Fibroblast of villous mesenchyme (primary cell): ENCODE measurements around the gene HAPLN1. TPM values are rescaled to one million over a fixed set of nuclear protein-coding genes. Genes with fewer than 3 reads are reported as not detected.
A peak's percentile ranks its signal among the peaks of the same experiment; 100 is the strongest.

Experiments
- DNase-seq: peaks from one replicate; pipeline ENCODE4 v3.0.0-alpha.2; 2010; ENCODE audit warnings: low read depth
- H3K4me3 ChIP-seq: 2 replicates; pipeline ENCODE4 v1.5.1; 2011; ENCODE audit warnings: low read depth, mild to moderate bottlenecking, low read length
- CTCF ChIP-seq: IDR thresholded peaks from 2 replicates; pipeline ENCODE4 v1.5.1; 2012; ENCODE audit warnings: low read depth, mild to moderate bottlenecking, low read length; ENCODE audit not compliant: insufficient read depth
- total RNA-seq: library from RNA; depleted of rRNA; stranded (reverse); fragments of >200 nt; gene quantifications from 2 replicates; pipeline ENCODE4 v1.2.3, GENCODE V29; 2012

HAPLN1 gene
- 0.43 and 3.9 TPM in 2 replicates for total RNA-seq

GRCh38 chr5:83720836-83721537, at the start of gene HAPLN1:
HAPLN1 (minus strand) TSS chr5:83720855; CDS start chr5:83673523, 47,332 bp downstream.
- peak within 1 kb of the TSS; percentile 53 for H3K4me3 ChIP-seq
- no peak for DNase-seq
- TF ChIP-seq CTCF: no peak

- H3K4me3 ChIP-seq: no peak overlapping the region
- TF ChIP-seq CTCF: no peak
- DNase-seq: peak; percentile 1
These were observed 46.8 kb upstream of the HAPLN1 start for GRCh38 chr5:83767409-83767992.

DNA sequence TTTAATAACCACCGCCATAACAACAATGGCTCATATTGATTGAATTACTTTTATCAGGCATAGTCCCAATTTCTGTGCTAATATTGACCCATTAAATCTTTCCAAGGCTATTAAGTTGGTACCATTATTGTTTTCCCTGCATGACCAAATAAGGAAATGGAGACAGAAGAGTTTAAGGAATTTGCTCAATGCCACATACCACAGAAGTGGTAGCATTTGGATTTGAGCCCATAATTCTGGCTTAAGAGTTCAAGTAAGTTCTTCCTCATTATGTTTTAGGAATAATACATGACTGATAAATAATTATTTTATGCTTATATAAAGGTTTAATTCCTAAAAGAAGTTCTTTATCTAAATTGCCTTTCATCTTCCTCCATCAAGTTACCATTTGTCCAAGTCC, 43.4 kb upstream of the HAPLN1 start:
- no peak for DNase-seq
- TF ChIP-seq CTCF: no peak
- no peak overlapping the region for H3K4me3 ChIP-seq

GRCh38 chr5:83760579-83760978, 39.9 kb upstream of the HAPLN1 start:
- H3K4me3 ChIP-seq: no peak overlapping the region
- DNase-seq: no peak
- no peak for TF ChIP-seq CTCF

DNA sequence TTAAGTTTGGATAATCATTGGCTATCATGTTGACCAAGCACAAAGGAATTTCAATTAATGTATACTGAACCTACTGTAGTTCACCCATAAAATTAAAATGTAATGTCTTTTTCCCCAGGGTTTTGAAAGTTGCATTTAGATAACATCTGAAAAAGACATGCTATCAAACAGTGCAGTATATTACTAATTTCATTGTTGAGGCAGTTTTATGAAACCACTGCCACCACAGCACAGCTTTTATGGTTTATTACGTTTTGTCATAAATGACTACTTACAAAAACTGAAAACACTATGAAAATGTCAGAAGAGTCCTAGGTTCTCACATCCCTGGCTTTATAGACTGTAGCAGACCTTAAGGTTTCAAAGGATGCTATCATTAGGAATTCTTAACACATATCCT, 32.0 kb upstream of the HAPLN1 start:
- no peak overlapping the region for H3K4me3 ChIP-seq
- TF ChIP-seq CTCF: no peak
- DNase-seq: no peak

DNA sequence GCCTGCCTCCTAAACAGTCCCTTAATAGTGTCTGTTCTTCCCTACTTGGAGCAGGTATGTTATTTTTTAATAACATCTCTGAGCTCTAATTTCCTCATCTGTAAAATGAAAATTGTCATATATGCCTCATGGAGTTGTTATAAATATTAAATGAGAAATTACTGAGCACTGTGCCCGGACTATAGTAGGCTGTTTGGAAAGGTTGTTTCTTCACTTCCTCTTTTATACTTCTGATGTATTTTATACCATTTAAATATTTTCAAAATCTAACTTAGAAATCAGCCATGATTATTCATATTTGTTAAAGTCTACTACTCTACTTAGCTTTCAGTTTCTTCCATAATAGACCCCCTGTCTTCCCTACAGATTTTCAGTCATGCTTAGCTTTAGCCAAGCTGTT, 30.5 kb upstream of the HAPLN1 start:
- no peak for TF ChIP-seq CTCF
- H3K4me3 ChIP-seq: no peak overlapping the region
- no peak for DNase-seq
